Left lobe of liver (tissue), 2 donors: ENCODE measurements around the gene LYSMD1. TPM values are rescaled to one million over a fixed set of nuclear protein-coding genes. Genes with fewer than 3 reads are reported as not detected.

Source experiments
- ATAC-seq: fragments of 200-7000 bp; cut with Tn5 transposase; one replicate; pipeline ENCODE4 v1.9.1; 2020; ENCODE audit warnings: mild to moderate bottlenecking, moderate library complexity
- DNase-seq: peaks from one replicate; pipeline ENCODE4 v3.0.0-alpha.2; 2020; ENCODE audit warnings: low spot score
- total RNA-seq: library from RNA; stranded (reverse); gene quantifications from one replicate; pipeline ENCODE4 v1.2.1, GENCODE V29; 2021
- donor health status: DM: no; HTN: no; CAD: no; lungs with moderate emphysema.
- donor health status: DM: no; HTN: yes; CAD: no.

Gene LYSMD1
- total RNA-seq, 1 donor from 2014 or later, result 3.9 TPM

DNA sequence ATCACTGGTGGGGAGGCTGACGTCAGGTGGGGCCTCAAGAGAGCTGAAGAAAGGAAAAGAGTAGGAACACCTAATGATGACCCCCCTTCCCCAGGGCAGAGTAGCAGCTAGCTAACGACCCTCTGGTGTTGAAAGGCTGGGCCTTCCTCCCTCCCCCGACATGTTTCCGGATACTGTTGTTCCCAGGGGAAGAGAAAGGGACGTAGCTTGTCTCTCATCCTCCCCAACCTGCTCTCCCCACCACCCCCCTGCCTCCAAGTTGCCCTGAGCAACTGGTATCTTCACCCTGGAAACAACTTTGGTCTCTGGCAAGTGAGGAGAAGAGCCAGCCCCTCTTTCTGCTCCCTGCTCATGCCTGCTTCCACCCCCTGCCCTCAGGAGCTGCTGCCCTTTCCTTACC is 21.7 kb downstream of the LYSMD1 start:
- ATAC-seq (no peak), DNase-seq (no peak)

DNA sequence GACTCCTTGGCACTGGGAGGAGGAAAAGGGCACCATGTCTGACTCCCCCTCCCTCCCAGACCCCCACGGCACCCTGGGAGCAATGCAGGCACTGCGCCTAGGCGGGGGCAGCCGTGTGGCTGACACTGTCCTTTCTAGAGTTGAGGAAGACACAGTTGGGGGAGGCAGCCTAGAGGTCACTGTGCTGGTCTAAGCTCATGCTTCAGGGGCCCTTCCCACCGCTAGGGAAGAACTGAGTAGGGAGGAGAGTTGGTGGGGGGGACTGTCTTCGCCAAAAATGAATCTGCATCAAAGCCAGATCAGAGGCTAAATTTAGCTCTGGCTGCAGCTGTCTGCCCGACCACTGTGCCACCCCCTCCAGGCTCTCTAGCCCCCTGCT is 22.7 kb downstream of the LYSMD1 start:
- no peak for DNase-seq
- ATAC-seq, result no peak

DNA sequence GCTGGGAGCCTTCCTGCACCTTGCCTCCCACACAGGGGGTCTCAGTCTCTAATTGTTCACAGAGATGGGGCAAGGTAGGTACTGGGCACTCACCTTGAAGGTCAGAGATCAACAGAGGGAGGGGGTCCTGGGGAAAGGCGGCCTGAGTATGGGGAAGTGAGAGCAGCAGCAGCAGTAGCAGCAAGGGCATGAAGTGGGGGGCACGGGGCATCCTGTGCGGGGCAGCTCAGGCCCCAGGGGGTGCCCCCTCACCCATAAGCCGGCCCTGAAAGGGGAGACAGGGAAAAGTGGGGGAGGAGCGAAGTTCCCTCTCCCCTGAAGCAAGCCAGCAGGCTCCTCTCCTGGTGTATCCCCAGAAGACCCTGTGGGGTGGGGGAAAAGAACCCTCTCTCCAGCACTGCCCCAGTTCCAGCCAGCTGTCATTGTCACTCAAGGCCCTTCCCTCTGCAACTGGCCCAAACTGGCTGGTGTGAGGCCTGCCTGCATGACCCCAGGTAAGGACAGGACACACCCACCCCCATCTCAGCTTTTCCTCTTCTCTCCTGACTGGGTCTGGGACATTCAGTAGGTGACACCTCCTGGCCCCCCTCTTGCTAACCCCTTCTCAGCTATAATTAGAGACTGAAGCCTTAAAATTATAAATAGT is 23.2 kb downstream of the LYSMD1 start:
- ATAC-seq (no peak), DNase-seq (no peak)

DNA sequence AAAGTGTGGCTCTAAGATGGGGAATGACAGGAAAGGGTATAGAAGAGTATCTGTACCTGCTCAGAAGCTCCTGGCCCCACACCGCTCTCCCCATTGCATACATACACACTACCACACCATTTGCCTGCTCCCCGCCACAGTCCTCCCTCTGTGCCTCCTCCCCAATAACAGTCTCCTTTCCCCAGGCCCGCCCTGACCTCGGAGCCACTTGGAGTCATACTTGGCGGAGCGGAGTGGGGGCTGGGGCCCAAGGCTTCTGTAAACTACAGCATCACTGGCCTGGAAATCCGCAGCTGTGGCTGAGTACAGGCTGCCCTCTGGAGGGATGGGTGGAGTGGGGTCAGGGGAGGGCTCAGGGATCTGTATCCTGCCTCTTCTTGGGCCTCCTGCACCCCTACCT is 27.9 kb downstream of the LYSMD1 start:
- no peak for DNase-seq
- ATAC-seq, result no peak

DNA sequence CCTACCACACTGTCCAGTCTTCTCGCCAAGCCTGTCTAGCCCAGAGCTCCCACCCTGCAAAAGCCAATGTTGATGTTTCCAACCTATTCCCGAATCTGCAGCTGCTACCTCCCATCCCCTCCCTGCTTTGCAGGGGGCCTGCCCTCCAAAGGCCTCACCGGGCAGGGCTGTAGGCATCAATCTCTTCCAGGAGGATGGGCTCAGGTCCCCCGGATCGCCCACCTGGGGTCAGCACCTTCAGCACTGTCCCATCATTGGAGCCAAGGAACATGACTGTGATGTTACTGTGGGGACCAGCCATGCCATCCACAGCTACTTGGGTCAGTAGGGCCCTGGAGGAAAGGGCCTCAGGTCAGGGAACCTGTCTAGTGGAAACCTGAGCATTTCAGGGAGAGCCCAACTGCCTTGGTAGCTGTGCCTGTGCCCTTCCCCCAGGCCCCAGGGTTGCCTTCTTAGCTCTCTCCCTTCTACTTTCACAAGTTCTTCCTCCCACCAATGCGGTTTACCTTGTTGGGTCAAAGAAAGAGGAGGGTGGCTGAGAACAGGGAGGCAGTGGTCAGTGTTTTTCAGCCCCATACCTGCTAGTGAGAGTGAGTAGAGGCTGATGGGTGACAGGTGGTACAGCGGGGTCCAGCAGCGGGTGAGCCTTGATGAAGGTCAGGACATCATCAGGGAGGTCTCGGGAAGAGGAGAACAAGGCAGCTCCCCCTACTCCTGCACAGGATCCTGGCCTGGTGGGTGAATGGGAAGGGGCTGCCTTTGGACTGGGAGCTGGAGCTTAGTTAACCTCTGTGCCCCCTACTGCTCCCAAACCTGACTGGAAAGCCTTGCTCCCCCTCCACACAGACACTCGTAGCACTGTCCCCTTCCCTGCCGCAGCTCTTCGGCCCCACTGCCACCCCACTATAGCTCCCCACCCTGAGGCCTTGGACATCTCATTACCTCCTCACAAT is 30.0 kb downstream of the LYSMD1 start:
- DNase-seq (no peak), ATAC-seq (no peak)

DNA sequence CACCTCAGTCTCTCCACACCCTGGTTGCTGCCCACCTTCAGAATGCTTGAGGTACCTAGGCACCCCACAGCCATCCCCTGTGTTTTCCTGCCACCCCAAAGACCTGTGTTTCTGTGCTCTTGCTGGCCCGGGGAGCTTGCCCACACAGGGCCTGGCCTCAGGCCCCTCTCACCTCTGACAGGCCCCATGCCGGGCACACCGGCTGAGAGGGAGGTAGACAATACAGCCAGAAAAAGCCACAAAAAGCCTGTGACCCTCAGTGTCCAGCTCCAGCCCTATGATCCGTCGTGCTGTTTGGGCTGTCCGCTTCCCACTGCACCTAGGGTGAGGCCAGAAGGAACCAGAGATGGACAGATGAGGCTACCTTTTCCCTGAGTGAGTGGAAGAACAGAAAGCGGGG is 30.7 kb downstream of the LYSMD1 start:
- ATAC-seq, result no peak

DNA sequence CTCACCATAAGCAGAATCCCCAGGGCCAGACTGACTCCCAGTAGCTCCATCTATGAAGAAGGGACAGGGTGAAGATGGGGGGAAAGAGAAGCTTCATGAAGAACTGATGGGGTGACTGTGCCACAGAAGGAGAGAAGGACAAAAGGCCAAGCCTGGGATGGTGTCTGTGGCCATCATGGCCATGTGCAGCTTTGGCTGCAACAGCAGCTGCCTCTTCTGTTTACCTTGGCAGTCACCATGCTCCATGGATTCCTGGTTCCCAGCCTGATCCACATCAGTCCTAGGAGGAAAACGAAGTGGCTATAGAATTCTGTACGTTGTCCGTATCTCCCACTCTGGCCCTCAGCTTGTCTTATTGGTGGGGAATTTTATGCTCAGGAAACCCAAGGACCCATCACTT is 31.3 kb downstream of the LYSMD1 start:
- ATAC-seq (peak; percentile 79), DNase-seq (no peak)

More for the DNA sequence above, 30.7 kb downstream of the LYSMD1 start:
- no peak for DNase-seq

DNA sequence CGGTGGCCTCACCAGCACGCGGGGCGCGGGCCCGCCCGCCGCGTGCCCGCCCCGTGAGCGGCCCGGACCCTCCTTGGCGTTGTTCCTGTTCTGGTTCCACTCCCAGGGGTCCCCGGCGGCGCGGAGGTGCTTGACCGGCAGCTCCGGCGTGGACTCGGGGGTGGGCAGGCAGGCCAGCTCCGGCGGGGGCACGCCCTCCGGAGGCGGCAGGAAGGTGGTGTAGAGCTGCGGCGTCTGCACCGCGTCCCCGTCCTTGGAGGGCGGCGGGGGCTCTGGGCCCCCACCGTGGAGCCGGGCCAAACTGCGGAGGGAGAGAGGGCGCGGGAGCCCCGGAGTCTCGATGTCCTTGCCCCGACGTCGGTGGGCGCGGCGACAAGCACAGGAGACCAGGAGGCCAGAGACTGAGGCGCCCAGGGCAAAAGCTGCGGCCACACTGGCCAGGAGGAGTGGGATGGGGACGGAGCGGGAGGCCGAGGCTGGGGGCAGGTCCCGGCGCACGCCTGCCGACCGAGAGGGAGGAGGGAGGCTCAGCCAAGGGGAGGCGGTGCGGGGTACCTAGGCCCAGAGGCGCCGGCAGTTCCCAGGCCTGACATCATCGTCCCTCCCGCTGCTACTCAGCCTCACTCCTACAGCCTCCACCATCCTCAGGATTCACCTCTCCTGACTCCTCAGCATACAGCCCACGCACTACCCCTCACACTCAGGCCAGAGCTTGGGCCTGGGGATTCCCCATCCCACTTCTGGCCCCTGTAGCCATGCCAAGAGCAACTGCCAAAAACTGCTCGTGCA is 32.5 kb downstream of the LYSMD1 start:
- no peak for DNase-seq
- no peak for ATAC-seq

DNA sequence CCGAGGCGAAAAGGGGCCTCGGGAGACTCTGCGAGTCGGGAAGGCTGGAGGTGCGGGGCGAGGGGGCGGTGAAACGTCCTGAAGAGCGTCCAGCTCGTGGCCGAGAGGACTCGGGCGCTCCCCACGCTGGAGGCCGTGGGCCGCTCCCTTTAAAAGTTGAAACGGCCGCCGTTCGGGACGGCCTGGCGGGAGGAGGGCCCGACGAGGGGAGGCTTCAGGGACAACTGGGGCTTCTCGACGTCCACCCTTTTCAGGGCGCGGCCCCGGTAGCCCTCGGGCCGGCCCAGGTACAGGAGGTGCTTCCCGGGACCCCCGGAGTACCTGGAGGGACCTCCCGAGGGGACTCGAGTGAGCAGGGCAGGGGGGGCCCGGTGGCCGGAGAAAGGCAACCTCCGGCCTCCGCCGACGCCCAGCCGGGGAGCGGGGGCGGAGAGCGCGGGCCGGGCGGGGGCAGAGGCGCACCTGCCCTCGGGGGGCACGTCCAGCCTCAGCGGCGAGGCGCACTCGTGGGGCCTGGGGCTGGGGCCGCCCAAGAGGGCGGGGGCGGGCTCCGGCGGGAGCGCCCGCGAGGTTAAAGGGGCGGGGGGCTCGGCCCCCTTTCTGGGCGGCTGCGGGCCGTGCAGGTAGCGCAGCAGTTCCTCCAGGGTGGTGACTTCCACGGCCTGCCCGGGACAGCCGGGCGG is 33.2 kb downstream of the LYSMD1 start:
- ATAC-seq (no peak), DNase-seq (no peak)

DNA sequence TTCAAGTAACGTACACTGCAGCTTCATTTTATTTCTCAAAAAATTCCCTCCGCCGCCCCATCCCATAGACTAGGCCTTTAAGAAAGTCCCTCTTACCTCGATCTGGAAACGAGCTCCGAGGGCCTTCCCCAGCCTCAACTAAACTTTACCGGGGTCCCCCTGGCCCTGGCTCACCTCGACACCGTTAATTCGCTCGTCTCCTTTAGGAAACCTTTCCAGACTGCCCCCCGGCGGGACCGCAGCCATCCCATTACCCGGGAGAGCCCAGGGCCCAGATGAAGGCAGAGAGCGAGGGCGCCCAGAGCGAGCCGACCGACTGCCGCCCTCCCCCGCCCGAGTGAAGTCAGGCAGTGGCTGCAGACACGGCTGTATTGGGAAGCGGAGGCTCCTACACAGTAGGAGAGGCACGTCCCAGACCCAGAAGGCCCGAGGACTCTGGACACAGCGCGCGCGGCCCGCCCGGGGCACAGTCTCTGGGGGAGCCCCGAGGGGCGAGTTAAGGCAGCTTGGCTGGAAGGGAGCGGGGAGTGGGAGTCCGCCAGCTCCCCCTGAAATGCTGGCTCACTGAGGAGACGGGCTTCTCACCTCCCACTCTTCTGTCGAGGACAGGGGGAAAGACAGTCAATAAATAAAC is 33.9 kb downstream of the LYSMD1 start:
- ATAC-seq (peak; percentile 7), DNase-seq (no peak)

DNA sequence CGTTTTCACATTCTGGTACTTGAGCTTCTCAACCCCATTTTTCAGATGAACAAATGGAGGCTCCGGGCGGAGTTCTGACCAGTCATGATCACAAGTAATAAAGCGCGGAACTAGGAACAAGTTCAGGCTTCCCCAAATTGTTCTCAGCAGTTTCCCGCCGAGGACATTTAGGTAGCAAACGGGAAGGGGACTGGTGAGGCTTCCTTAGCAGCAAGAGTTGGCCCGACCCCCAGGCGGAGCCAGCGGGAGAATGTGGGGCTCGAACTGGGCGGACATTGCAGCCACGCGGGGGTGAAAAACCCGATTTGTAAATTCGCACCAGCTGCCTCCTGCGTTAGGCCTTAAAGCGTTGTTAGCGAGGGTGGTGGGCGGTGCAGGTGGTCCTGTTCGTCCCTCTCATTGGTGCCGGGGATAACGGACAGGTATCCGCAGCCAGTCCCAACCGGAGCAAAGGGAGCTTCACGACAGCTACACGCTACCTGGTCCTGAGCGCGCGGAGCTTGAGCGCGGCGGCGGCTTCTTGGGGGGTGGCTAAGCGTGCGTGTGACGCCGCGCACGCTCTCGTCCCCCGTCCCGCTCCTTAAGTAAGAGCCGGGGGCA is 34.6 kb downstream of the LYSMD1 start:
- ATAC-seq (peak; percentile 78), DNase-seq (peak; percentile 76)

DNA sequence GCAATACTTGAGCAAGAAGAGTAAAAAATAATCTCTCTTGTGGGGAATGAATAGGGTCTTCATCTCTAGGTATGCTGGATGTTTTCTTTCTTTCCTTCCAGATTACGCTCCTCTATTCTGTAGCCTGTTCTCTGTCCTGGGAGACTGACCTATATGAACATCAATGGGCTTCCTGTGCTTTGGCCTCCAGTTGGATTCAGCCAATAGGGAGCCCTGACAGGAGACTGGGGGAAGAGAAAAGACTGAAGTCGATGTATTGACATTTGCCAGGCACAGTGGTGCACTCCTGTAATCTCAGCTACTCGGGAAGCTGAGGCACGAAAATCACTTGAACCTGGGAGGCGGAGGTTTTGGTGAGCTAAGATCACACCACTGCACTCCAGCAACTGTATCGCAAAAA is 36.9 kb downstream of the LYSMD1 start:
- ATAC-seq (no peak), DNase-seq (no peak)

DNA sequence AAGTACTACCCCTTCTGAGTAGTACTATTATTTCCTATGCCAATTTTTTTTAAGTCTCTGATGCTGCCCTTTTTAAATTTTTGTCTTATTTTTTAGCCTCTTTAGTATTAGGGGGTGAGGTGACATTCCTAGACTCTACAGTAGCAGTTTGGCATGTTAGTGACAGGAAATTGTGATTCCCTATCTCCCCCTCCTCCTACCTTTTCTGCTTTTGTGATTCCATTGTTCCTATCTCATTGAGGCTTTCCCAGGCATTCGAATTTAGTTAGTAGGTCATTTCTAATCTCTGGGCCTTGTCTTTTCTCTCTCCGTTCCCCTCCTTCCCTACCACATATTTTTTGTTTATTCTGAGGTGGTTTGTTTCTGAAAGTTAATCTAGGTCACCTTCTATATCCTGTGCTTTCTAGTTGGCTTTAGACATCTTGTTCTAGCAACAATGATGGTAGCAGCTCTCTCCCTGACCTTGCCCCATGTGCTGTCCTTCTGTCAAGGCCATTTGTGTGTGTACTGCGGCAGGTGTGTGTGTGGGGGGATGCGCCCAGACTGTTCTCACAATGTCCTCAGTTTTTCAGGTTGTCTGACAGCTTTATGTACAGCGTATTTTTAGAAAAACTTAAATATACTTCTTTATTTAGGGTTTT is 40.8 kb downstream of the LYSMD1 start:
- DNase-seq (no peak), ATAC-seq (no peak)

DNA sequence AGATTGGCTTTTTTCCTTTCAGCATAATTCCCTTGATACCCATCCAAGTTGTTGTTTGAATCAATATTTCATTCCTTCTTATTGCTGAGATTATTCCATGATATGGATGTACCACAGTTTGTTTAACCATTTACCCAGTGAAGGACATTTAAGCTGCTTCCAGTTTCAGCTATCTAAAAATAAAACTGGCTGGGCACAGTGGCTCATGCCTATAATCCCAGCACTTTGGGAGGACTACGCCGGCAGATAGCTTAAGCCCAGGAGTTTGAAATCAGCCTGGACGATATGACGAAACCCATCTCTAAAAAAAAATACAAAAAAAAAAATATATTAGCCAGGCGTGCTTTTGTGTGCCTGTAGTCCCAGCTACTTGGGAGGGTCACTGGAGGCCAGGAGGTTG is 51.8 kb downstream of the LYSMD1 start:
- no peak for ATAC-seq

More for the DNA sequence above, 51.8 kb downstream of the LYSMD1 start:
- no peak for DNase-seq

Other genes with a start within 250 kb of the LYSMD1 start
- 14.0 TPM for gene SETDB1, start 239.5 kb downstream of the LYSMD1 start, total RNA-seq
- gene CERS2, start 191.1 kb downstream of the LYSMD1 start, total RNA-seq, result 425 TPM
- gene ANXA9, start 183.6 kb downstream of the LYSMD1 start, total RNA-seq, result 9.3 TPM
- 23.3 TPM for gene MINDY1, start 159.0 kb downstream of the LYSMD1 start, total RNA-seq
- 12.2 TPM for gene PRUNE1, start 157.5 kb downstream of the LYSMD1 start, total RNA-seq
- 1.6 TPM for gene BNIPL, start 129.3 kb downstream of the LYSMD1 start, total RNA-seq
- 4.3 TPM for gene C1orf56, start 118.2 kb downstream of the LYSMD1 start, total RNA-seq
- gene CDC42SE1, start 106.3 kb downstream of the LYSMD1 start, total RNA-seq, result 21.0 TPM
- gene MLLT11, start 105.5 kb downstream of the LYSMD1 start, total RNA-seq, result 0.28 TPM
- 6.2 TPM for gene GABPB2, start 95.1 kb downstream of the LYSMD1 start, total RNA-seq
- 6.4 TPM for gene SEMA6C, start 19.3 kb downstream of the LYSMD1 start, total RNA-seq
- 0.96 TPM for gene TNFAIP8L2, start 9.3 kb downstream of the LYSMD1 start, total RNA-seq
- 9.4 TPM for gene SCNM1, start 242 bp upstream of the LYSMD1 start, total RNA-seq
- 0.33 TPM for gene TMOD4, start 10.1 kb upstream of the LYSMD1 start, total RNA-seq
- gene VPS72, start 24.3 kb upstream of the LYSMD1 start, total RNA-seq, result 14.4 TPM
- 12.0 TPM for gene PIP5K1A, start 32.6 kb upstream of the LYSMD1 start, total RNA-seq
- gene PSMD4, start 88.8 kb upstream of the LYSMD1 start, total RNA-seq, result 80.6 TPM
- gene ZNF687, start 116.4 kb upstream of the LYSMD1 start, total RNA-seq, result 13.6 TPM
- 21.2 TPM for gene PI4KB, start 161.5 kb upstream of the LYSMD1 start, total RNA-seq
- 12.2 TPM for gene RFX5, start 181.3 kb upstream of the LYSMD1 start, total RNA-seq
- gene SELENBP1, start 206.8 kb upstream of the LYSMD1 start, total RNA-seq, result 408 TPM
- 135 TPM for gene PSMB4, start 233.7 kb upstream of the LYSMD1 start, total RNA-seq